GM18511 (cell line): ENCODE data around the gene ELP2.
A peak's percentile ranks its signal among the peaks of the same experiment; 100 is the strongest.

Experiments used
- ATAC-seq: cut with Tn5 transposase; IDR thresholded peaks from one replicate; pipeline ENCODE4 v1.9.1; 2021; ENCODE audit warnings: mild to moderate bottlenecking, moderate library complexity; ENCODE audit not compliant: unreplicated experiment

ELP2 gene

DNA sequence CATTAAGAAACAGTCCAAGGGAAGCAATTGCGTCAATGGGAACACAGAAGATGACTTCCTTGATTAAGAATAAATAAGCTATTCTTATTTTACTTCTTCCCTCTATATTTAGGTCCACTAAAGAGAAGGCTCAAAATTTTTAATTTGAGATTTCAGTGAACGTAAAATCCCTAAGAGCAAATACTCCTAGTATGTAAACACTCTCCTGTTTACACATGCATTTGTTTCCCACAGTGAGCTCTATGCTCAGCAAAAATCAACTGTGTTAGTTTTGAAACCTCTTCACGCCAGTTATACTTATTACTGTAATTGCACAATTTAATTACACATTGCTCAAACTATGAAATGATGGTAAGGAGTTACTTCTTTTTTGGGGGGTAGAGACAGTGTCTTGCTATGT lies 9.4 kb upstream of the ELP2 start:
- ATAC-seq = no peak

DNA sequence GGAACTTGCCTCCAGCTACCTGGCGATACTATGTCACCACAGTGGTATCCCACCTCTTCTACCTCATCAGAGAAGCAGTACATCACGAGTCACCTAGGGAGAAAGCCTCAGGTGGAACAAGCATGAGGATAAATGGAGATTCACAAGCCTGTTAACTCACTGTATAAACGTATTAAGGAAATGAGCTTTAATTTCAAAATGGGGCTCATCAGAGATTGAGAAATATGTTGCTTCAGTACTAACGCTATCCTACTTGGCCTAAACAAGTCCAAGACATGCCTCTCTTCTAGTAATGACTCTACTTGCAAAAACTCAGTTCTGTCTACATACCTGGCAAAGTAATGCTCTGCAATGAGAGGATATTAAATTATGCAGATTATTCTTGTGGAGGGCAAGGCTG lies 4.9 kb upstream of the ELP2 start:
- no peak for ATAC-seq

DNA sequence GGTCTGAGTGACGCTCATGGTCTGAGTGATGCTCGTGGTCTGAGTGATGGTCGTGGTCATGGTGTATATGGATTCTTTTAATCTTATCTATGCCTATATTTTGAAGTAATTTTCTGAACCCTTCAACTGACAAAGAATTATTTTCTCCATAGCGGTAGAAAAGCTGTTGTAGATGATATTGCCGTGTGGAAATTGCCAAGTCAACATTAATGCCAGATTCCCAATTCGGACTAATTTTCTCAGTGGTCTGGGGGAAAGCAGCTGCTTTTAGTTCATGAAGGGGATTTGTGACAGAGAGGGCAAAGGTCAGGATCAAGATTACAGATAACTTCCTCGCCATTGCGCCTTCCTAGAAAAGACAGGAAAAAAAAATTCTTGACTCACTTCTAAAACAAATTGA lies 3.0 kb upstream of the ELP2 start:
- ATAC-seq = no peak

DNA sequence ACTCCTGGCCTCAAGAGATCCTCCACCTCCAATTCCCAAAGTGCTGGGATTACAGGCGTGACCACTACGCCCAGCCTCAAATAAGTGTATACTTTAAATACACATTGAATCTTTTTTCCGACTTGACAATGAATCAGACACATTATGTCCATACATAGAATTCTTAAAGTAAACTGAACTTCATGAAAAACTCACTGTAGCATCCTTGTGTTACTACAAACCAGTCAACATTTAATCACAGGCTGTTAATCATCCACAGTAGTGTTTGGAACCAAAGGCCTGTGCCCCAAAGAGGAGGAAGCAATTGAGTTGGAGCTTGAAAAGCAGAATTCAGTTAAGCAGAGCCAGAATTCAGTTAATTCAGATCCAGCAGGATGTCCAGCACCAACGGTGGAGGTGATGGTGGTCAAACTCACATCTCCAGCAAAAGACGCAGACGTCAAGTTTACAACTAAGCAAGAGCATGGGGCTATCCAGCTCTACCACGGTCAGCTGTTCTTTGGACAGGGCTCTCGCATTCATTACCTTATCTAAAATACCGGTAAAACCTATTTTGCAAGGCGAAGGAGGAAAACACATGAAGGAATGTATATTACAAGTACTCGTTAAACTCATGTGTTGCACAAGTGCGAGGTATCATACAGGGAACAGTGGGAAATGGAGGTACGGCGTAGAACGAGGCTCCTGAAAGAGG lies 1.7 kb upstream of the ELP2 start:
- ATAC-seq = no peak

DNA sequence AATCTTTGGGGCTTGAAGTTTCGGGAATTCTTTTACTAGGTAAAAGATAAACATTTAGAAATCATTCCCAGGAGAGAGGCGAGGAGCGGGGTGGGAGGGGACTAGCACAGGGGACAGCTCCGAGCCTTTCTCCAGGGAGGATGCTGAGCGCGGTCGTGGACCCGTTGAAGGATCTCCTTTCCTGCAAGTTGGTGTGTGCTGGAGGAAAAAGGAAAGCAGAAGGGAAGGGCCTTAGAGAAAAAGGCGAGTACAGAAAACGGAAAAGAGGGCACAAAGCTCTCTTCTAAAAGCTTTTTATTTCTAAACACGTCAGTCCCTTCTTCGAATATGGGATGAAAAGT lies 1.2 kb upstream of the ELP2 start:
- ATAC-seq = no peak

DNA sequence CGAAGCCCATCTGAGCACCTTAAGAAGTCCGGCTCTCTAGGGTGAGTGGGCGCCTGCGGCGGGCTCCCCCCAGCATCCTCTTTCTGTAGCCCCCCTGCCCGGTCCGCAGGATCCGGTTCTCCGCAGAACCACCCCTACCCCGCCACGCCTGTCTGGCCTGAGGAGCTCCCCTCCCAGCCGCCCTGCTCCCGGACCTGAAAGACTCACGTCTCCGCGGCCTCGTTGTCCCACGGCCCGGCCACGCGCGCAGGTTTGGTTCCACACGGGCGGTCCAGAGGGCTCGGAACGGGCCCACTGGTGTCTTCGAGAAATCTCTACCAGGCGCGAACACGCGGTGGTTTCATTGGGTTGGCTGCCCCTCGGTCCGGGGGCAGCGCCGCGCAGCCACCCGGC lies 796 bp upstream of the ELP2 start:
- peak; percentile 19 for ATAC-seq

DNA sequence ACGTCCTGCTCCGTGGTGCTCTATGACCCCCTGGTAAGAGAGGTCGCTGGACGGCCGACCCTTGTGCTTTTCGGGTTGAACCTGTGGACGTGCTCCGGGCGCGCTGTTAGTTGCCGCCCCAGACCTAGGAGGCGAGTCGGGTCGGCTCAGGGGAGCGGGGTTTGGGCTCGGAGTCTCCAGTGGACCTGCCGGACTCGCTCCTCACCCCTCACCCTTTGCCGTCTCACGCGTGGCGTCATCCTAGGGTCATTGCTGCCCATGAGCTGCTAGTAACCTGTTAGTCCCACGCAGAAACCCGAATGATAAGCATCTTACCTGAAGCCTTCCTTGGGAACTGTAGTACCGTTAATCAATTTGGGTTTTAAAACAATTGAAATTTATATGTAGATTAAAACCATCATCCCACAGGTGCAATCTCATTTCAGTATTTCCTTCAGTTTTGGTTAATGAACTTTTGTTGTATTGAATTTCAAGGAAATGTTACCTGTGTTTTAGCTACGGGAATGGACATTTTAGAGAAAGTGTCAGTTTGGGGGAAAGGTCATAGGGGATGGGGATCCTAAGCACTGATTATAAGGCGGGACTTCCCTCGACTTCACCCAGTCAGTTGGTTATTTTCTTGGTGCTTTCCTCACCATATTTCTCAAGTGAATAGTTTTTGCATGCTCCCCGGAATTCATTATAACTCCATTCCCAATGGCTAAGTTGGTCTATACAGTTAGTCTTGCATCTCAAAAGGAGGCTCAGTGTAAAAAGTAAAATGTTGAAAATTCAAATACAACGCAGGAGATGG lies 536 bp downstream of the ELP2 start:
- peak; percentile 31 for ATAC-seq

DNA sequence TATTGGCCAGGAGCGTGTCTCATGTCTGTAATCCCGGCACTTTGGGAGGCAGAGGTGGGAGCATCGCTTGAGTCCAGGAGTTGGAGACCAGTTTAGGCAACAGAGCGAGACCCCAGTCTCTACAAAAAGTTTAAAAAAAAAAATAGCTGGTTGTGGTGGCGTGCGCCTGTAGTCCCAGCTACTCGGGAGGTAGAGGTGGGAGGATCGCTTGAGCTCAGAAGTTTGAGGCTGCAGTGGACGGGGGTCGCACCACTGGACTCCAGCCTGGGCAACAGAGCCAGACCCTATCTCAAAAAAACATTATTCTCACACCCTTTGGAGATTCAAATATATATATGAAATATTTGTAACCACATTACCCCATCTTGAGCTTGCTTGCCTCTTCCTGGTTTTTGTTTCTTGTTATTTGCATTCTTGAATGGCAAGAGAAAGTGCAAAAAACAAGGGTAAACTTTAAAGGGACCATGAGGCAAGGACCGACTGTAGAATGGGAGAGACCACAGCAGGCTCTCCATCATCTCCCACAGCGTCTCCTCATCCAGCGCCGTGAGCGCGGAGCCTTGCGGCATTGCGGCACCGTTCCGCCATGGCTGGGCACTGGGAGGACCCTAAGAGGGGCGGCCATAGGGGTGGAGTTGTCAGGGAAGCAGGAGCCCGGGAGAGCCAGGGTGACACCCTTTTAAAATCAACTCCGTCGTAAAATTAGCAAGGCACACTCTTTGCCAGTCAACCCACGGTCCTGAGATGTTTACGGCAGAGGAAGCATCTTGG lies 1.4 kb downstream of the ELP2 start:
- no peak for ATAC-seq

DNA sequence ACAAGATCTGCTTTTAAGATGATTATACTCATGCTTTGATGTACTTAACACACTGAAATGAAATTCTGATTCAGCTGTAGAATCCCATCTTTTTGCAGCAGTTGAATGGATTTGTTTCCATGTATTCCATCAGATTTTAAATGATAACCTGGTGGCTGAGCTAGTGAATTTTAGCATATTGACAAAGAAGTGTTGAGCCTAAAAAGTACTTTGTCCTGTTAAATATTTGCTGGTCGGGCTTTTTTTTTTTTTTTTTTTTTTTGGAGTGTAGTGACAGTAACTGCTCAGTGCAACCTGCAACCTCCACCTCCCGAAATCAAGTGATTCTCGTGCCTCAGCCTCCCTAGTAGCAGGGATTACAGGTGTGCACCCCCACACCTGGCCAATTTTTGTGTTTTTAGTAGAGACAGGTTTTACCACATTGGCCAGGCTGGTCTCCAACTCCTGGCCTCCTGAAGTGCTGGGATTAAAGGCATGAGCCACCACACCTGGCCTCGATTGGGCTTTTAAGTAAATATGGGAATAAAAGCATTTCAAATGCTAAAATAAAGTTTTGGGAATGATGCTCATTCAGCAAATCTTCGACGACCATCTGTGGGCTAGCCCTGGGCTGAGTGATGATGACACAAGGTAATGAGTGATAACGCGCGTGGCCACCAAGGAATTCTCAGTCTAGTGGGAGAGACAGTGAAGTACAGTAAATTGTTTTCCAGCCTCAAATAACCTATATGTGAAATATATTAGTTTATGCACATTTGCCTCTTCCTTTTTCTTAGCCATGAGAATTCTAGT lies 2.2 kb downstream of the ELP2 start:
- no peak for ATAC-seq

DNA sequence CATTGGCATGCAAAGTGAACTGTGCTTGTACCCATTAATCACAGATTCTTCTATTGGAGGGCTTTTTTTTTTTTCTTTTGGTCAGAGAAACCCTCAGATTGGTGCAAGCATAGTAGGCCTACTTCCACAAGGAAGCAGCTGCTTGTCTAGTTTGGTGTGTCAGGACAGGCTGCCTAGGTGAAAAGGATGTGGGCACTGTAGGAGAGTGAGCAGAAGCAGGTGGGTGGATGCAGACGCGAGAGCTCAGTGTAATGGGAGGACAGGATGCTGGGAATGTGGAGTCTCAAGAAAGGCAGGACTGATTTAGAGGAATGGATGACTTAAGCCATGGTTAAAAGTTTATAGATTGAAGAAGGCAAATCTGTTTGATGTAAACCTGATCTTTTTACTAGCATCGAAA lies 3.1 kb downstream of the ELP2 start:
- no peak for ATAC-seq

DNA sequence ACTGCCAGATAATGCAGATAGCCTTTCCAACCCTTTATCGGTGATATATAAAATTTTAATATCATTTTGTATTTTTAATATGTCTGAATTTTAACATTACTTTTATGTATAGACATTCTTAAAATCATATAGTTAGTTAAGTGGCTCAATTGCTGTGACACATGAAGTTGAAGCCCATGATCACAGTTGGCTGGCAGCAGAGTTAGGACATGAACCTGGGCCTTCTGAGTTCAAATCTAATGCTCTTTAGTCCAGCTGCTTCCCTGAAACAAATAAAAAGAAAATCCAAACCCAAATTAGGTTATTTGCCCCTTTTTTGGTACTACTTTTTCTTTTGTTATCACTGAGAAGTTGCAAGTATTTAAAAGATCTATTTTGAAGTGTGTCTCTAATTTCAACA lies 5.6 kb downstream of the ELP2 start:
- no peak for ATAC-seq

DNA sequence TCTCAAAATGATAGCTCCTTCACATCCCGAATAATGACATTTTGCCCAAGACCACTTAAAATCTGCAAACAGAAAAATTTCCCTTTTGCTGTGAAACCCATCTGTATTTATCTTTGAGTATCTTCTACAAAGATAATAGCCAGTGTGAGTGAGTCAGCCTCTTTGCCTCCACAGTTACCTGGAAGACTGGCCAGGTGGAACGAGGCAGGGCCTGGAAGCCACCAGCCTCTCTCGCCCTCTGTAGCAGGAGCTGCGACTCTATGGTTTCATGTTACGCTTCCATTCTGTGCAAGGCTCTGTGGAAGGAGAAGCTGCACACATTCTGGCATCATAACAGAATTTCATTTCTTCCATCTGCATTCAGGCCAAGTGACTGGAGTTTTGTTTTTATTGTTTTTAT lies 9.5 kb downstream of the ELP2 start:
- no peak for ATAC-seq

DNA sequence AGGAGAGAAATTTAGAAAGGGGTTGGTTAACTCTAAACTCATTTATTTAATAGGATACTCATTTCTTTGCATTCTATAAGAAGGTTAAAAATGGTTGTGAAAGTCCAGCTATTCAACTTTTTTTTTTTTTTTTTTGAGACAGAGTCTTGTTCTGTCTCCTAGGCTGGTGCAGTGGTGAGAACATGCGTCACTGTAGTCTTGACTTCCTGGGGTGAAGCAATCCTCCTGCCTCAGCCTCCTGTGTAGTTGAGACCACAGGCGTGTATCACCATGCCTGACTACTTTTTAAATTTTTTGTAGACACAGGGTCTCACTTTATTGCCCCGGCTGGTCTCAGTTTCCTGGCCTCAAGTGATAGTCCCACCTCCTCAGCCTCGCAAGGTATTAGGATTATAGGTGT lies 11.9 kb downstream of the ELP2 start:
- ATAC-seq = no peak

DNA sequence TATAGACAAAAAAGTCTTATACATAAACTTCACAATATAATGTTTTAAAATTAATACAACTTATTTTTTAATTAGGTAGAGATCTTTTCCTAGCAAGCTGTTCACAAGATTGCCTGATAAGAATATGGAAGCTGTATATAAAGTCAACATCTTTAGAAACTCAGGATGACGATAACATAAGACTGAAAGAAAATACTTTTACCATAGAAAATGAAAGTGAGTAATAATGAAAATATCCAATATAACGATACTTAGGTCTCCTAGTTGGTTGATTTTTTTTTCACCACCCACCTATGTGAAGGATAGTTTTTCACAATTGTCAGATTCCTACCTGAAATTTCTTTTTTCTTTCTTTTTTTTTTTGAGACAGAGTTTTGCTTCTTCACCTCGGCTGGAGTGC lies 13.1 kb downstream of the ELP2 start:
- no peak for ATAC-seq

DNA sequence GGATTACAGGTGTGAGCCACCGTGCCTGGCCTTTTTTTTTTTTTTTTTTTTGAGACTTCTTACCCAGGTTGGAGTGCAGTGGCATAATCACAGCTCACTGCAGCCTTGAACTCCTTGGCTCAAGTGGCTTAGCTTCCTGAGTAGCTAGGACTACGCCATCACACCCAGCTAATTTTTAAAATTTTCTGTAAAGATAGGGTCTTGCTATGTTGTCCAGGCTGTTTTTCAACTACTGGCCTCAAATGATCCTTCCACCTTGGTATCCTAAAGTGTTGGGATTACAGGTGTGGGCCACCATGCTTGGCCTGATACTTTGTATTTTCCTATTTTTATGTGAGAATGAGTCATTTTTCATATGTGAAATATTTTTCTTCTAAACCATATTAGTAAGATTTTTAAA lies 13.7 kb downstream of the ELP2 start:
- no peak for ATAC-seq

DNA sequence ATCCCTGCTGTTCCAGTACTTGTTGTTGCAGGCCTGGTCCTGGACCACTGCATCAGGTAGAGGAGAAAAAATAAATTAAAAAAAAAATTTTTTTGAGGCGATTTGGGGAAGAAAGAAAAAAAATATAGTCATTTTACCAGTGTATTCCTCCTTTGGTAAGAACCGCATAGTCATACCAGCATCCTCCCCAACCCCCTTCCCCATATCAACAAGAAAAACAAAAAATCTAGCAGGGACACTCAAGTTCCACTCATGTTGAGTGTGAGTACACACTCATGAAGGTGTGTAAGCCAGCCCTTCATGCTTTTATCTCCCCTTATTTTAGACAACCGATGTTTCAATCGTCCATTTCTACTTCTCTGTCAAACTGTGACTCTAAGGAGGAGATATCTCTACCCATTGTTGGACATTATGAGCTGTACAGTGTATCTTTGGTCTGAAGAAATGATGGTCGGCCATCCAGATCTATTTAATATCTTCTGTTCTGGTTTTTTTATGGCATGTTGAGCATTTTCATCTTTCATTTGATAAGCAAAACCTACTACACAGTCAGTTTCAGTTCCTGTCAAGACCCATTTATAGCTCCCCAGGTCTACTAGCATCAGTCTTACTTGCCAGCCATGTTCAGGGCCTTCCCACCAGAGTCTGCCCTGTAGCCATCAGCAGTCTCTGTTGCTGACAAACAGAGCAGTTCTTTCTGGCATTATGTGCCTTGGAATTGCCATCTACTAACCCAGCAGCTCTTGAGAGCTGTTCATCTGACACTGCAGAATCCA lies 20.0 kb downstream of the ELP2 start:
- ATAC-seq = peak; percentile 98

DNA sequence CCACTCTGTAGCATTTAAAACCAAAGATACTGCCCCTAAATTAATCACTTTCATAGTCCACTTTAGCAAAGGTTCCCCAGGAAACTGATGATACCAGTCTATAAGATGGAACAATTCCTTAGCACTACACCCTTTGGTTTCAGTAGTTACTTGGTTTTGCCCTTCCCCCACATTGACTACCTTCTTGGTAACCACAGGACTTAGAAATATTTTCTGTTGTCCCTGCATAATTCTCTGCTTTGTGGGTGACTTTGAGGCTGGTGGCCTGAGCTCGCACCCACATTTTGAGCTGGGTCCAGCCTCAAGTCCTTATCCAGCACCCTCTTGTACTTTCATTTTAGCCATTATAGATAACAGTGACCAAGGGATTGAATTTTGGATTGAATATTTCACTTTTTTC lies 23.1 kb downstream of the ELP2 start:
- no peak for ATAC-seq

DNA sequence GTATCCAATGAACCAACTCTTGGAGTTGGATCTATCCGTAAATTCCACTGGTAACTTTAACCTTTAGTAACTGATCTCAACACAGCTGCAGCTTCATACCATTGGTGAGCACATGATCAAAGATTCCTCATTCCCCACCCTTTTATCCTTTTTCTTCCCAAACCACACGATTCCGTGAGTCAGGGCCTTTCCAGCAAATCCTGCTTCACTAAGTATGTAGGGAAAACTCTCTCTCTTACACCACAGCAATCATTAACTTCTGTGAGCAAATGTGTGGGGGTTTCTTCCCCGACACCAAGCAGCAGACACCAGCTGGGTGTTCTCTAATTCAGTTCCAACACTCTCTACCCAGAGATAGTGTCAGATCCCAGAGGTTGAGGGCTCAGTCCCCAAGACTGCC lies 23.5 kb downstream of the ELP2 start:
- ATAC-seq = no peak

DNA sequence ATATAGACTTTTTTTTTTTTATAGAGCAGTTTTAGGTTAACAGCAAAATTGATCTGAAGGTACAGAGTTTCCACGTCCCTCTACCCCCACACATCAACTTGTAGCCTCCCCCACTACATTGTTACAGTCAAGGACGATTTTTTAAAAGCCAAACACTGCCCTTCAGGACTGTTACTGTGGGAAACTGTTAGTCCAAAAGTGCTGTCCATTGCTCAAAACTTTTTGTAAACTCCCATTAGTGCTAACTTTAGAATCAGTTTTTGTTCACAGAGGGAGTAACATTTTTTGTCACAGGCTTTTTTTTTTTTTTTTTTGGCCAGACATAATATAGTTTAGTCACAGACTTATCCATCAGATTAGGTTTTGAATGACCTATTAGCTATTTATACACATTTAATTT lies 24.1 kb downstream of the ELP2 start:
- ATAC-seq = no peak
